Measurements from ENCODE around the gene SPTB. TPM values are rescaled to one million over a fixed set of nuclear protein-coding genes. Genes with fewer than 3 reads are reported as not detected.

SPTB gene
- total RNA-seq, 1 experiment from 2014 or later: 0.43 TPM

GRCh38 chr14:64821651-64822050, 58.1 kb downstream of the SPTB start:
- Histone ChIP-seq H3K4me3 (ENCODE audit: low read depth, low read length, poor library complexity, severe bottlenecking) (no peak overlapping the region), H3K27ac (ENCODE audit: low read depth, low read length, poor library complexity, severe bottlenecking) (no peak overlapping the region), H3K4me1 (ENCODE audit: insufficient read depth, low read length, poor library complexity, severe bottlenecking) (peaks cover 9% of the 10 kb centered on the region), H3K9me3 (ENCODE audit: low read depth, low read length, poor library complexity, severe bottlenecking) (no peaks in the 10 kb centered on the region), H3K36me3 (ENCODE audit: insufficient read depth, low read length, poor library complexity, severe bottlenecking) (no peaks in the 10 kb centered on the region), H3K27me3 (replicated peaks; ENCODE audit: insufficient read depth, low read depth, low read length, poor library complexity) (no peaks in the 10 kb centered on the region)
- TF ChIP-seq EZH2 (IDR thresholded peaks at IDR 0.05; ENCODE audit: borderline replicate concordance, low read depth, low read length, poor library complexity, severe bottlenecking) (no peak), CTCF (conservative IDR thresholded peaks at IDR 0.05; ENCODE audit: low read depth, low read length) (no peak)
- CTCF ChIA-PET: no interaction called here
- POLR2A ChIA-PET (ENCODE audit: low non-redundant PET): no interaction called here
- no peak for DNase-seq (ENCODE audit: low spot score)
- no TSS peak for BruUV-seq (replicated peaks)
- intact Hi-C loops (cut with micrococcal nuclease; ENCODE audit: unreplicated experiment): loop anchor here (5.0 kb wide), 2 partner anchors 71 to 161 kb away; no protein-coding TSS in a partner anchor

DNA sequence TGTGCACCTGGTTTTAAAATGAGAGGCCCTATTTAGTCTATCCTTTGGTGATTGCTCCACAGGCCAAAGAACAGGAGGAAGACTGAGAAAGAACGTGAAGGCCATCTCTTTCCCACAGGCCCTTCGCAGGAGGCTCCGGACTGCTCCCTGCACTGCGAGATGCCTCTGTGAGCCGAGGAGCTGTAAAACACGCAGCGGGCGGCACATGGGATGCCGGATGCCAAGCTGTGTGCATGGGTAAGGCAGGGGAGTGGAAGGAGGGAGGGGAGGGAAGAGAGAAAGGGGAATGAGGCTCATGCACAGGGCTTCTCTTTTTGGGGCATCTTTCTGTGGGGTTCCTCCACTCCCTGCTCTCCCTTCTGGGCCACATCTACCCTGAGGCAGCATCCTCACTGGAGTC, 61.6 kb downstream of the SPTB start:
- ChIA-PET CTCF (no interaction called here), POLR2A (ENCODE audit: low non-redundant PET) (no interaction called here)
- DNase-seq (ENCODE audit: low spot score): no peak
- Histone ChIP-seq H3K4me1 (ENCODE audit: insufficient read depth, low read length, poor library complexity, severe bottlenecking) (peaks cover 5% of the 10 kb centered on the region), H3K4me3 (ENCODE audit: low read depth, low read length, poor library complexity, severe bottlenecking) (no peak overlapping the region), H3K27me3 (replicated peaks; ENCODE audit: insufficient read depth, low read depth, low read length, poor library complexity) (no peaks in the 10 kb centered on the region), H3K36me3 (ENCODE audit: insufficient read depth, low read length, poor library complexity, severe bottlenecking) (no peaks in the 10 kb centered on the region), H3K27ac (ENCODE audit: low read depth, low read length, poor library complexity, severe bottlenecking) (no peak overlapping the region), H3K9me3 (ENCODE audit: low read depth, low read length, poor library complexity, severe bottlenecking) (no peaks in the 10 kb centered on the region)
- BruUV-seq (replicated peaks): no TSS peak
- intact Hi-C loops (cut with micrococcal nuclease; ENCODE audit: unreplicated experiment): no loop called here
- no peak for TF ChIP-seq EZH2 (IDR thresholded peaks at IDR 0.05; ENCODE audit: borderline replicate concordance, low read depth, low read length, poor library complexity, severe bottlenecking)
- TF ChIP-seq CTCF (conservative IDR thresholded peaks at IDR 0.05; ENCODE audit: low read depth, low read length): no peak

DNA sequence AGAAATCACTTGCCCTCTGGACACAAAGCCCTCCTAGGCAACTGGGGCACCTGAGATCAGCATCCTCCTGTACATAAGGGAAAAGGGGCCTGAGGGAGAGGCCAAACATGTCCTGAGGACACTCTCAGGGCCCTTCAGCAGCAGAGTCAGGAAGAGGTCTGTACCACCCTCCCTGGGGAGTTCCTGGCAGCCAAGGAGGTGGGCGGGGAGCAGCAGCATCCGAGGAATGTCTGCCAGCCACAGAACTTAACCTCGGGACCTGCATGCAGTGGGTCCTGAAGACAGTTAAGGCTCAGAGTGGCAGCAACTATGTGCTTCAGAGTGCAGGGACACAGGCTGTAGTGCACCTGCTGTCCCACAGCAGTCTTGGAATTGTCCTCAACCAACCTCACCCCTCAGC, 62.1 kb downstream of the SPTB start:
- POLR2A ChIA-PET (ENCODE audit: low non-redundant PET): no interaction called here
- DNase-seq (ENCODE audit: low spot score): no peak
- no peaks in the 10 kb centered on the region for H3K27me3 ChIP-seq (replicated peaks; ENCODE audit: insufficient read depth, low read depth, low read length, poor library complexity)
- peaks cover under 1% of the 10 kb centered on the region for H3K4me1 ChIP-seq (ENCODE audit: insufficient read depth, low read length, poor library complexity, severe bottlenecking)
- CTCF ChIA-PET: no interaction called here
- H3K4me3 ChIP-seq (ENCODE audit: low read depth, low read length, poor library complexity, severe bottlenecking): no peak overlapping the region
- no peak for TF ChIP-seq EZH2 (IDR thresholded peaks at IDR 0.05; ENCODE audit: borderline replicate concordance, low read depth, low read length, poor library complexity, severe bottlenecking)
- TF ChIP-seq CTCF (conservative IDR thresholded peaks at IDR 0.05; ENCODE audit: low read depth, low read length): no peak
- H3K27ac ChIP-seq (ENCODE audit: low read depth, low read length, poor library complexity, severe bottlenecking): no peak overlapping the region
- BruUV-seq (replicated peaks): no TSS peak
- intact Hi-C loops (cut with micrococcal nuclease; ENCODE audit: unreplicated experiment): no loop called here
- no peaks in the 10 kb centered on the region for H3K36me3 ChIP-seq (ENCODE audit: insufficient read depth, low read length, poor library complexity, severe bottlenecking)
- H3K9me3 ChIP-seq (ENCODE audit: low read depth, low read length, poor library complexity, severe bottlenecking): no peaks in the 10 kb centered on the region
